GM23338 (cell line): Measurements from ENCODE around the gene RIBC2. TPM values are rescaled to one million over a fixed set of nuclear protein-coding genes. Genes with fewer than 3 reads are reported as not detected.
"Not testable (repeated sequence)": the region's sequence is repeated elsewhere in the genome, so short reads cannot be mapped to it uniquely, and the experiment has no call there.

ENCODE experiments used
- ATAC-seq: fragments of 200-7000 bp; cut with Tn5 transposase; 3 replicates; pipeline ENCODE4 v1.9.1; 2020
- DNase-seq: peaks from one replicate; pipeline ENCODE4 v3.0.0-alpha.2; 2015; ENCODE audit warnings: low spot score
- H2AFZ ChIP-seq: fragments of 200-600 bp; sonication (generic); 2 replicates; pipeline ENCODE4 v1.8.0; 2016; ENCODE audit warnings: antibody characterized with exemption, mild to moderate bottlenecking, moderate library complexity
- H3F3A ChIP-seq: fragments of 200-600 bp; sonication (generic); replicated peaks from 2 replicates; pipeline ENCODE4 v1.8.0; 2017; ENCODE audit warnings: antibody characterized with exemption, mixed run types, low read depth
- H3K27ac ChIP-seq: fragments of 200-600 bp; sonication (generic); 2 replicates; pipeline ENCODE4 v1.6.1; 2016; ENCODE audit warnings: low read depth
- H3K27me3 ChIP-seq: fragments of 200-600 bp; sonication (generic); 2 replicates; pipeline ENCODE4 v1.8.0; 2016; ENCODE audit warnings: mild to moderate bottlenecking, mixed run types, moderate library complexity; ENCODE audit not compliant: insufficient read depth
- H3K36me3 ChIP-seq: fragments of 200-600 bp; sonication (generic); 2 replicates; pipeline ENCODE4 v1.8.0; 2016; ENCODE audit warnings: mild to moderate bottlenecking; ENCODE audit not compliant: insufficient read depth
- H3K4me1 ChIP-seq: fragments of 200-600 bp; sonication (generic); 2 replicates; pipeline ENCODE4 v1.8.0; 2016; ENCODE audit warnings: mild to moderate bottlenecking, moderate library complexity; ENCODE audit not compliant: insufficient read depth
- H3K4me2 ChIP-seq: fragments of 200-600 bp; sonication (generic); 2 replicates; pipeline ENCODE4 v1.7.1; 2017; ENCODE audit warnings: mixed run types
- H3K4me3 ChIP-seq: fragments of 200-600 bp; sonication (generic); 2 replicates; pipeline ENCODE4 v1.6.1; 2016; ENCODE audit warnings: mixed run types
- H3K79me2 ChIP-seq: fragments of 200-600 bp; sonication (generic); replicated peaks from 2 replicates; pipeline ENCODE4 v1.8.0; 2017; ENCODE audit warnings: mild to moderate bottlenecking; ENCODE audit not compliant: insufficient read depth
- H3K9me2 ChIP-seq: fragments of 200-600 bp; sonication (generic); 2 replicates; pipeline ENCODE4 v1.8.0; 2017; ENCODE audit not compliant: insufficient read depth
- H4K20me1 ChIP-seq: fragments of 200-600 bp; sonication (generic); replicated peaks from 2 replicates; pipeline ENCODE4 v1.8.0; 2017; ENCODE audit warnings: mild to moderate bottlenecking; ENCODE audit not compliant: insufficient read depth
- H3K27ac Mint-ChIP-seq: 2 replicates; pipeline ENCODE4 v1.8.0; 2020; ENCODE audit warnings: inconsistent platforms, mild to moderate bottlenecking, moderate library complexity, mixed read lengths
- H3K27me3 Mint-ChIP-seq: 3 replicates; pipeline ENCODE4 v1.8.0; 2022; ENCODE audit warnings: low read depth, mild to moderate bottlenecking, moderate library complexity, mixed read lengths, inconsistent platforms; ENCODE audit not compliant: insufficient read depth, poor library complexity
- H3K36me3 Mint-ChIP-seq: 3 replicates; pipeline ENCODE4 v1.8.0; 2021; ENCODE audit warnings: low read depth, mild to moderate bottlenecking, inconsistent platforms, moderate library complexity, mixed read lengths
- H3K4me1 Mint-ChIP-seq: 3 replicates; pipeline ENCODE4 v1.8.0; 2020; ENCODE audit warnings: mild to moderate bottlenecking, inconsistent platforms, mixed read lengths
- H3K4me3 Mint-ChIP-seq: 3 replicates; pipeline ENCODE4 v1.8.0; 2021; ENCODE audit warnings: moderate library complexity, mild to moderate bottlenecking, inconsistent platforms, mixed read lengths
- H3K9me3 Mint-ChIP-seq: 3 replicates; pipeline ENCODE4 v1.8.0; 2020; ENCODE audit warnings: moderate library complexity, mild to moderate bottlenecking, inconsistent platforms, mixed read lengths
- CTCF ChIP-seq, 2 experiments: fragments of 200-600 bp in 1 of 2; sonication (generic) in 1 of 2; conservative IDR thresholded peaks; 2 replicates each; pipeline versions ENCODE4 v1.5.1 to v1.6.1; 2016 to 2017; ENCODE audit warnings: antibody characterized with exemption in 2 of 2, low read depth in 2 of 2, mild to moderate bottlenecking in 2 of 2, moderate library complexity in 1 of 2
- ETS1 ChIP-seq: IDR thresholded peaks from 2 replicates; pipeline ENCODE4 v1.6.1; 2016; ENCODE audit warnings: antibody characterized with exemption
- JUNB ChIP-seq: IDR thresholded peaks from one replicate; pipeline ENCODE4 v1.6.1; 2016; ENCODE audit warnings: antibody characterized with exemption; ENCODE audit not compliant: unreplicated experiment
- POLR2AphosphoS5 ChIP-seq: IDR thresholded peaks from 2 replicates; pipeline ENCODE4 v1.6.1; 2016; ENCODE audit warnings: antibody characterized with exemption, low read depth
- polyA plus RNA-seq: library from polyadenylated mRNA; unstranded; fragments of >200 nt; fragmentation: Nextera tagmentation; extraction: Ambion mirVana; gene quantifications from 2 replicates; pipeline ENCODE4 v1.2.1, GENCODE V29; 2016
- total RNA-seq: library from RNA; depleted of rRNA; stranded (reverse); fragments of >200 nt; shearing (Covaris generic); gene quantifications from 2 replicates; pipeline ENCODE4 v1.2.3, GENCODE V29; 2014

Gene RIBC2
- total and polyA plus RNA-seq, 2 experiments from 2014 or later, result 2.2 to 2.8 TPM

GRCh38 chr22:45435544-45436139, 22.1 kb downstream of the RIBC2 start:
- Histone ChIP-seq H3K4me2 (0 out of 2 replicates have a peak overlapping the region, but pooled peaks have one; percentile 29), H3K4me1 (no peaks in the 10 kb centered on the region), H3F3A (peaks cover 4% of the 10 kb centered on the region; the same call in 1 of the 2 replicates), H2AFZ (peak overlapping the region; percentile 80), H3K36me3 (no peaks in the 10 kb centered on the region), H3K27ac (no peak overlapping the region), H3K4me3 (no peak overlapping the region), H3K27me3 (no peaks in the 10 kb centered on the region), H4K20me1 (no peaks in the 10 kb centered on the region), H3K79me2 (no peaks in the 10 kb centered on the region), H3K9me2 (no peaks in the 10 kb centered on the region)
- DNase-seq, result peak; percentile 93
- Mint-ChIP-seq H3K4me3 (no peak overlapping the region), H3K4me1 (peaks cover 11% of the 10 kb centered on the region), H3K36me3 (peaks cover 8% of the 10 kb centered on the region; the same call in 2 of the 3 replicates), H3K9me3 (peaks cover 11% of the 10 kb centered on the region; the same call in 2 of the 3 replicates), H3K27ac (0 out of 2 replicates have a peak overlapping the region, but pooled peaks have one; percentile 2), H3K27me3 (peaks cover 22% of the 10 kb centered on the region)
- ATAC-seq, result peak; percentile 93
- TF ChIP-seq JUNB (no peak), ETS1 (no peak), POLR2AphosphoS5 (no peak), CTCF (conservative IDR thresholded peaks at IDR 0.05; ENCODE audit: low read depth in 2 of 2) (peak; percentile 92 to 97)

GRCh38 chr22:45436871-45437517, 23.5 kb downstream of the RIBC2 start:
- Mint-ChIP-seq H3K4me1 (peaks cover 15% of the 10 kb centered on the region), H3K9me3 (peaks cover 11% of the 10 kb centered on the region; the same call in 2 of the 3 replicates), H3K27me3 (peaks cover 27% of the 10 kb centered on the region)
- not testable (repeated sequence) for H3K4me3 ChIP-seq, H3K27me3 ChIP-seq, H3K36me3 Mint-ChIP-seq, H2AFZ ChIP-seq, H3K4me2 ChIP-seq, ATAC-seq, H3K36me3 ChIP-seq, DNase-seq, H3K9me2 ChIP-seq, H3F3A ChIP-seq, H4K20me1 ChIP-seq, H3K4me1 ChIP-seq, H3K79me2 ChIP-seq, H3K27ac ChIP-seq, H3K4me3 Mint-ChIP-seq, H3K27ac Mint-ChIP-seq
- TF ChIP-seq CTCF (conservative IDR thresholded peaks at IDR 0.05; ENCODE audit: low read depth in 2 of 2), result 0 out of 4 replicates have a peak, but pooled peaks of 1 of the 2 experiments have one; percentile 1
